Endothelial cell of umbilical vein (primary cell): ENCODE data around the gene MROH9.

ENCODE experiments used
- CTCF ChIP-seq, 2 donors: IDR thresholded peaks; 1 replicate in 1 of 2; 2 replicates in 1 of 2; pipeline ENCODE4 v1.5.1; 2011; ENCODE audit warnings: low read length in 2 of 2, mild to moderate bottlenecking in 2 of 2, moderate library complexity in 2 of 2, control low read depth in 1 of 2, inconsistent platforms in 1 of 2, low read depth in 1 of 2; ENCODE audit not compliant: insufficient read depth in 1 of 2; ENCODE audit errors: extremely low read depth in 1 of 2
- EZH2 ChIP-seq: IDR thresholded peaks from 2 replicates; pipeline ENCODE4 v1.6.1; 2012; ENCODE audit warnings: borderline replicate concordance, low read depth, mild to moderate bottlenecking, moderate library complexity, low read length, inconsistent platforms; ENCODE audit not compliant: severe bottlenecking
- FOS ChIP-seq: IDR thresholded peaks from 2 replicates; pipeline ENCODE4 v1.6.1; 2011; ENCODE audit warnings: mild to moderate bottlenecking, low read length, moderate library complexity, borderline replicate concordance; ENCODE audit not compliant: insufficient read depth
- GATA2 ChIP-seq: IDR thresholded peaks from 2 replicates; pipeline ENCODE4 v1.7.0; 2011; ENCODE audit warnings: low read depth, mild to moderate bottlenecking, moderate library complexity, mixed read lengths, low read length; ENCODE audit not compliant: insufficient read length, insufficient read depth
- JUN ChIP-seq: IDR thresholded peaks from 2 replicates; pipeline ENCODE4 v1.6.1; 2011; ENCODE audit warnings: borderline replicate concordance, low read depth; ENCODE audit not compliant: insufficient read length, insufficient read depth
- MYC ChIP-seq: IDR thresholded peaks from one replicate; pipeline ENCODE4 v1.6.1; 2011; ENCODE audit warnings: mild to moderate bottlenecking, low read depth, low read length
- POLR2A ChIP-seq: IDR thresholded peaks from 2 replicates; pipeline ENCODE4 v1.6.1; 2012; ENCODE audit warnings: low read depth, mild to moderate bottlenecking, control low read depth, low read length
- POLR2AphosphoS5 ChIP-seq: IDR thresholded peaks from 2 replicates; pipeline ENCODE4 v1.6.1; 2012; ENCODE audit warnings: low read depth, mild to moderate bottlenecking, control low read depth, low read length, moderate library complexity; ENCODE audit not compliant: insufficient read depth
- TF ChIP-seq, protein P1 (sequence below): IDR thresholded peaks from 2 replicates; pipeline ENCODE4 v1.6.1; 2011; ENCODE audit not compliant: insufficient read depth, insufficient read length

- TF ChIP-seq CTCF (IDR thresholded peaks at IDR 0.05; ENCODE audit: extremely low read depth in 1 of 2, insufficient read depth in 1 of 2, low read depth in 1 of 2, low read length in 2 of 2): no peak
- TF ChIP-seq POLR2A: no peak
- TF ChIP-seq EZH2: no peak
- no peak for TF ChIP-seq FOS
- TF ChIP-seq POLR2AphosphoS5: no peak
- no peak for TF ChIP-seq MYC
- TF ChIP-seq, protein P1, sequence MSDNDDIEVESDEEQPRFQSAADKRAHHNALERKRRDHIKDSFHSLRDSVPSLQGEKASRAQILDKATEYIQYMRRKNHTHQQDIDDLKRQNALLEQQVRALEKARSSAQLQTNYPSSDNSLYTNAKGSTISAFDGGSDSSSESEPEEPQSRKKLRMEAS: no peak
- TF ChIP-seq JUN: no peak
- TF ChIP-seq GATA2: no peak
Measured at GRCh38 chr1:170993151-170993550, 57.8 kb downstream of the MROH9 start.
